Adrenal gland (tissue), 5 donors: ENCODE data around the gene FBLN2.

Source experiments
- CTCF ChIP-seq, 6 experiments: fragments of 450-650 bp in 4 of 6; fragments of 200-600 bp in 2 of 6; sonication (generic) in 1 of 6; IDR thresholded peaks; 1 replicate in 5 of 6; 2 replicates in 1 of 6; pipeline versions ENCODE4 v1.5.1 to v1.8.0; 2016 to 2021; ENCODE audit warnings: antibody characterized with exemption in 6 of 6, mild to moderate bottlenecking in 2 of 6, moderate library complexity in 1 of 6
- POLR2A ChIP-seq, 2 donors: fragments of 450-650 bp; IDR thresholded peaks; one replicate each; pipeline ENCODE4 v1.6.1; 2017; ENCODE audit warnings: antibody characterized with exemption in 2 of 2, mild to moderate bottlenecking in 2 of 2, moderate library complexity in 1 of 2
- donor health status: DM: no; HTN: no; CAD: no.

DNA sequence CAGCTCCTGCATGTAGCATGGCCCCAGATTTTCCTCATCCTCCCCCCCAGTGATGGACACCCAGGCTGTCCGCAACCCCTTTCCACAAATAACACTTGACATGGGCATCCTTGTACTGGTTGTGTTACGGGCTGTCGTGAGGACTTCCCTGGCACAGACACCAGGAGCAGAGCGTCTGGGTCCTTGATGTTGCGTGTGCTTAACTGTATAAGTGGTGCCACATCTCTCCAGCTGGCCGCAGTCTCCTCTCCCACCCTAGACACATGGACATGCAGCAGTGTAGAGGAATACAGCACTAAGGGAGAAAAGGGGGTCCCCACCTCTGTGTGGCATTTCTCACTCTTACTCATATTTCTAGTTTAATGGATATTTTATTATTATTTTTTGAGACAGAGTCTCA lies 56.6 kb downstream of the FBLN2 start:
- TF ChIP-seq CTCF (IDR thresholded peaks at IDR 0.05) (no peak), POLR2A (IDR thresholded peaks at IDR 0.05) (no peak)
